LNCaP clone FGC (cell line): ENCODE measurements around the gene GFI1.
A peak's percentile ranks its signal among the peaks of the same experiment; 100 is the strongest.

ENCODE experiments used
- DNase-seq: peaks from one replicate; pipeline ENCODE4 v3.0.0-alpha.2; 2011; ENCODE audit warnings: low read depth
- H3K4me3 ChIP-seq: 2 replicates; pipeline ENCODE4 v1.5.1; 2011; ENCODE audit warnings: mild to moderate bottlenecking, low read depth, low read length, control low read depth
- CTCF ChIP-seq: IDR thresholded peaks from 2 replicates; pipeline ENCODE4 v1.5.1; 2012; ENCODE audit warnings: mild to moderate bottlenecking; ENCODE audit not compliant: control insufficient read depth, insufficient read depth; ENCODE audit errors: extremely low read depth

GFI1 gene

GRCh38 chr1:92464588-92465255 is 22.0 kb downstream of the GFI1 start:
- no peak for TF ChIP-seq CTCF

GRCh38 chr1:92461364-92462097 is 25.2 kb downstream of the GFI1 start:
- TF ChIP-seq CTCF: 0 out of 2 replicates have a peak, but pooled peaks have one; percentile 3
- DNase-seq: no peak
- no peak overlapping the region for H3K4me3 ChIP-seq

More at GRCh38 chr1:92464588-92465255, 22.0 kb downstream of the GFI1 start:
- no peak overlapping the region for H3K4me3 ChIP-seq
- no peak for DNase-seq

GRCh38 chr1:92459871-92460320 is 26.8 kb downstream of the GFI1 start:
- no peak for TF ChIP-seq CTCF
- H3K4me3 ChIP-seq: no peak overlapping the region
- DNase-seq: no peak

- DNase-seq: no peak
- TF ChIP-seq CTCF: no peak
- no peak overlapping the region for H3K4me3 ChIP-seq
Measured at GRCh38 chr1:92458146-92458545, 28.6 kb downstream of the GFI1 start.

- TF ChIP-seq CTCF: no peak
- H3K4me3 ChIP-seq: no peak overlapping the region
- no peak for DNase-seq
Measured at GRCh38 chr1:92447976-92448375, 38.7 kb downstream of the GFI1 start.

- H3K4me3 ChIP-seq: no peak overlapping the region
- TF ChIP-seq CTCF: no peak
- no peak for DNase-seq
Measured at GRCh38 chr1:92447033-92447681, 39.6 kb downstream of the GFI1 start.
